ENCODE data around the gene CMTM8. TPM values are rescaled to one million over a fixed set of nuclear protein-coding genes. Genes with fewer than 3 reads are reported as not detected.

CMTM8 gene
- total RNA-seq, 1 donor from 2014 or later = 4.7 TPM

GRCh38 chr3:32360493-32360827 is 122.0 kb downstream of the CMTM8 start:
- no peaks in the 10 kb centered on the region for H3K27me3 ChIP-seq
- no peak overlapping the region for H3K4me3 ChIP-seq
- no peak for DNase-seq (ENCODE audit: extremely low spot score in 2 of 2)
- no peaks in the 10 kb centered on the region for H3K9me3 ChIP-seq
- no peaks in the 10 kb centered on the region for H3K4me1 ChIP-seq
- H3K36me3 ChIP-seq = no peaks in the 10 kb centered on the region
- H3K27ac ChIP-seq = no peak overlapping the region
- intact Hi-C loops (cut with DNase I) = no loop called here
- TF ChIP-seq POLR2AphosphoS5 (IDR thresholded peaks at IDR 0.05; ENCODE audit: insufficient read depth in 1 of 2, low read depth in 1 of 2) (no peak), CTCF (IDR thresholded peaks at IDR 0.05) (no peak), POLR2A (IDR thresholded peaks at IDR 0.05) (no peak)

GRCh38 chr3:32366638-32367397 is 128.3 kb downstream of the CMTM8 start:
- H3K4me1 ChIP-seq = no peaks in the 10 kb centered on the region
- intact Hi-C loops (cut with DNase I) = no loop called here
- H3K9me3 ChIP-seq = no peaks in the 10 kb centered on the region
- no peak for DNase-seq (ENCODE audit: extremely low spot score in 2 of 2)
- H3K27ac ChIP-seq = no peak overlapping the region
- no peaks in the 10 kb centered on the region for H3K27me3 ChIP-seq
- H3K36me3 ChIP-seq = no peaks in the 10 kb centered on the region
- TF ChIP-seq POLR2AphosphoS5 (IDR thresholded peaks at IDR 0.05; ENCODE audit: insufficient read depth in 1 of 2, low read depth in 1 of 2) (no peak), POLR2A (IDR thresholded peaks at IDR 0.05) (no peak), CTCF (IDR thresholded peaks at IDR 0.05) (no peak)
- no peak overlapping the region for H3K4me3 ChIP-seq

GRCh38 chr3:32367442-32367841 is 129.0 kb downstream of the CMTM8 start:
- Histone ChIP-seq H3K4me1 (no peaks in the 10 kb centered on the region), H3K27ac (no peak overlapping the region), H3K27me3 (no peaks in the 10 kb centered on the region), H3K4me3 (no peak overlapping the region), H3K9me3 (no peaks in the 10 kb centered on the region), H3K36me3 (no peaks in the 10 kb centered on the region)
- DNase-seq (ENCODE audit: extremely low spot score in 2 of 2) = no peak
- no peak for TF ChIP-seq POLR2A (IDR thresholded peaks at IDR 0.05)
- TF ChIP-seq POLR2AphosphoS5 (IDR thresholded peaks at IDR 0.05; ENCODE audit: insufficient read depth in 1 of 2, low read depth in 1 of 2) = no peak
- TF ChIP-seq CTCF (IDR thresholded peaks at IDR 0.05) = no peak
- intact Hi-C loops (cut with DNase I) = no loop called here

GRCh38 chr3:32371461-32372212 is 133.2 kb downstream of the CMTM8 start:
- Histone ChIP-seq H3K27ac (no peak overlapping the region), H3K36me3 (no peaks in the 10 kb centered on the region), H3K27me3 (no peaks in the 10 kb centered on the region), H3K4me3 (no peak overlapping the region), H3K4me1 (peaks cover 4% of the 10 kb centered on the region), H3K9me3 (no peaks in the 10 kb centered on the region)
- intact Hi-C loops (cut with DNase I) = no loop called here
- DNase-seq (ENCODE audit: extremely low spot score in 2 of 2) = no peak
- TF ChIP-seq POLR2AphosphoS5 (IDR thresholded peaks at IDR 0.05; ENCODE audit: insufficient read depth in 1 of 2, low read depth in 1 of 2) (no peak), CTCF (IDR thresholded peaks at IDR 0.05) (no peak), POLR2A (IDR thresholded peaks at IDR 0.05) (no peak)

- Histone ChIP-seq H3K4me1 (peaks cover 4% of the 10 kb centered on the region), H3K4me3 (no peak overlapping the region), H3K27me3 (no peaks in the 10 kb centered on the region), H3K9me3 (no peaks in the 10 kb centered on the region), H3K27ac (no peak overlapping the region), H3K36me3 (no peaks in the 10 kb centered on the region)
- DNase-seq (ENCODE audit: extremely low spot score in 2 of 2) = no peak
- intact Hi-C loops (cut with DNase I) = no loop called here
- TF ChIP-seq POLR2A (IDR thresholded peaks at IDR 0.05) (no peak), POLR2AphosphoS5 (IDR thresholded peaks at IDR 0.05; ENCODE audit: insufficient read depth in 1 of 2, low read depth in 1 of 2) (no peak)
Measured at GRCh38 chr3:32372213-32372490, 133.7 kb downstream of the CMTM8 start.
